Astrocyte of the hippocampus (primary cell): ENCODE data around the gene TBCD.
"Not testable (repeated sequence)": the region's sequence is repeated elsewhere in the genome, so short reads cannot be mapped to it uniquely, and the experiment has no call there.

Experiments
- DNase-seq: peaks from one replicate; pipeline ENCODE4 v3.0.0; 2011; ENCODE audit warnings: low read depth, low spot score

Gene TBCD

GRCh38 chr17:82970067-82970466 lies 218.2 kb downstream of the TBCD start:
- DNase-seq, result no peak

GRCh38 chr17:82970818-82971590 lies 219.1 kb downstream of the TBCD start:
- no peak for DNase-seq

DNA sequence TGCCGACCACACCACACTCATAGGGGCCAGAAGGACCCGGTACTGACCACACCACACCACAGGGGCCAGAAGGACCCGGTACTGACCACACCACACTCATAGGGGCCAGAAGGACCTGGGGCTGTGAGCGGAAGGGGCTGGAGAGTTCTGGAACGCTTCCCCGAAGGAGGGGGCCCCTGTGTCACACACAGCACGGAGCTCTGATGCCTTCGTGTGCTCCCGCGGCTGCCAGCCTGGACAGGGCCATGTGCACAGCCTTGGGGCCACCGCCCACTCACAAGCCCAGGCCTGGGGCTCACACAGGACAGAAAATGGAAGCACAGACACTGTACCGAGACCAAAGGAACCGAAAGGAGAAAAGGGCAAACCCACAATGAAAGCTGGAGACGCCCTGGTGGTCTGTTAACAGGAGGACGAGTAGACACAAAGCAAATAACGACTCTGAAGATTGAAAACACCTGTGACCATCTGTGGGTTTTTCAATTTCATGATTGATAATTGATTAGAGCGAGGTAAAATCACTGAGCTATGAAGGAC lies 221.0 kb downstream of the TBCD start:
- DNase-seq, result no peak

GRCh38 chr17:82973456-82974135 lies 221.7 kb downstream of the TBCD start:
- DNase-seq, result no peak

- peak; percentile 24 for DNase-seq
Observed at GRCh38 chr17:82974136-82974952, 222.5 kb downstream of the TBCD start.

DNA sequence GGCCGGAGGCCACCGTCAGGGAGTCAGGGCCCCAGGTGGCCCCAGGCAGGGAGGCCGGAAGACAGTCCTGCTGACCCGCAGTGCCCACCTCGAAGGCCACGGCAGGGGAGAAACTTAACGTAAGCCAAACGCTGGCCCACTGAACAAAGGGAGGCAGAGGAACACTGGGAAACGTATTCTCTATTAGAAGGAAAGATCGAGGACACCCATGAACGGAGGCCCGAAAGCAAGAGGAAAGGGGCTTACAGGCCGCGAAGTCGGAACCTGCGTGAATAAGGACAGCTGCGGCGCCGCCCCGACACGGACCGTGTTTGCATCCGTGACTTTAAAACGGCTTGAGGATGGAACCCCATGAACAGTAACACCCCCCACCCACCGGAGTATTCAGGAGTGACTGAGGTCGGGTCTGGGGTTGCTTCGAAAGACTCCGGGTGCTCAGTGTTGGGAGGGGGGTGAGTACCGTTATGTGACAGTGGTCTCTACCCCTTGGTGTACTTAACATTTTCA lies 225.2 kb downstream of the TBCD start:
- no peak for DNase-seq

GRCh38 chr17:82977606-82978005 lies 225.7 kb downstream of the TBCD start:
- DNase-seq, result no peak

GRCh38 chr17:82978765-82979349 lies 227.0 kb downstream of the TBCD start:
- no peak for DNase-seq

GRCh38 chr17:82979718-82980117 lies 227.9 kb downstream of the TBCD start:
- DNase-seq, result no peak

- DNase-seq, result no peak
Observed at GRCh38 chr17:82980632-82981031, 228.8 kb downstream of the TBCD start.

GRCh38 chr17:82981141-82981730 lies 229.4 kb downstream of the TBCD start:
- DNase-seq, result no peak

- no peak for DNase-seq
Observed at GRCh38 chr17:82983510-82984248, 231.8 kb downstream of the TBCD start.

GRCh38 chr17:82984249-82984617 lies 232.4 kb downstream of the TBCD start:
- not testable (repeated sequence) for DNase-seq

DNA sequence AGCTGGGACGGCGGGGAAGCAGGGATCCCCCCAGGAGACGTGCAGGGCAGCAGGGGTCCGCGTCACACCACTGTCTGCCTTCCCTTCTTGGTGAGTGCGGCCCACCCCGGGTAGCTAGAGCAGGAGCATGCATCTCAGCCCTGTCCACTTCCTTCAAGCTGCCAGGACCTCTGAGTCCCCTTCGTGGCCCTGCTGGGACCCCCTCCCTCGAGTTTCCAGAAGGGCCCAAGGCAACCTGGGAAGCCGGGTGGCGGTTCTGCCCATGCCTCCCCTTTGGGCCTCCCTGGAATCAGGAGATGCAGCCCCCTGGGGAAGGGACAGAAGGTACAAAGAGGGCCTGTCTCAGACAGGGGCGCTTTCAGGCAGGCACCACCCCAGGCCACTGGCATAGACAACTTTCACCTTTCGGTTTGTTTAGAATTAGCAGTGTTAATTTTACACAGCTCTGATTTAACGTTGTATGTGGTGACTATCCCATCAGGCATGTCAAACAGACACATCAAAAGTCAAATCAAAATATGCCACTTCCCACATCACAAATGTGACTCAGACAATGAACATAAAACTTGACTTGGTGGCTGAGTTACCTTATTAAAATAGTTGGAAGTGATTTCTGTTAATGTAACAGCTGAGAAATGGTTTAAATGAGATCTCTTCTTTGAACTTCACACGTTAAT lies 233.0 kb downstream of the TBCD start:
- no peak for DNase-seq

GRCh38 chr17:82985428-82985805 lies 233.6 kb downstream of the TBCD start:
- no peak for DNase-seq

DNA sequence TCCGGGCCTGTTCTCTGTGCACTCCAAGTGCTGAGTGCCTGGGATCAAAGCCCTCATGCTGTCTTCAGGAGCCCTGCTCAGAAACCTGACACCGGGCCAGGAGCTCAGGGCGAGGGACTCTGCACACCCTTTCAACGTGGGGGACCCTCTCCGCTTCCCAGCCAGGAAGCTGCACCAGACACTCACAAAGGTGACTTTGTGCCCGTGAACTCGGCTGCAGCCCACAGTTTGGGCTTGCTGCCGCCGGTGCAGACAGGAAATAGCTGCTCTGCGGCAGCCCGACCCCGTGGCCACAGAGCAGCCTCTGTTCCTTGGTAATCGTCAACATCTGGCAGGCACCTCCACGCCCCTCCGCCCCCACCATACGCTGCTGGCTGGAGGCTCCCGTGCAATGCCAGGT lies 234.1 kb downstream of the TBCD start:
- peak; percentile 45 for DNase-seq

GRCh38 chr17:82989051-82989450 lies 237.2 kb downstream of the TBCD start:
- not testable (repeated sequence) for DNase-seq

DNA sequence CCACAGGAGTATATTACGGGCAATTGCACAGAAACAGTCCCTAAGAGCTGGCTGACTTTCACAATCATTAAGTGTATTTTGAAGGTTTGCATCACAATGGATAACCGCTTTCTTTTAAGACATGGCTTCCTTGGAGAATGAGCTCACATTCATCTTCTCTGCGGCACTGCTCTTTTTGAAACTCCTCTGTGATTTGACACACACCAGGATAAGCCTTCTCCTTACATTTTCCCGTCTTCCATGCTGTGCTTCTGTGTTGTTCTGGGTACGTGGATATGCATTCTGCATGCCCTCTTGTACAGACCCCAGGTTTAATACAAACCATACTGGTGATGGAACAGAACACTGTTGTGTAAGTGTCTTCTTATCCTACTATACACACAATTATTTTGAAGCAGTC lies 238.0 kb downstream of the TBCD start:
- no peak for DNase-seq

- DNase-seq, result no peak
Observed at GRCh38 chr17:82993005-82993404, 241.1 kb downstream of the TBCD start.
